GM19468 (cell line): ENCODE measurements around the gene CHRDL2.

ENCODE experiments used
- ATAC-seq: cut with Tn5 transposase; IDR thresholded peaks from one replicate; pipeline ENCODE4 v1.9.1; 2021; ENCODE audit warnings: mild to moderate bottlenecking, moderate library complexity, moderate number of reproducible peaks; ENCODE audit not compliant: unreplicated experiment; ENCODE audit errors: extremely low read depth

CHRDL2 gene

DNA sequence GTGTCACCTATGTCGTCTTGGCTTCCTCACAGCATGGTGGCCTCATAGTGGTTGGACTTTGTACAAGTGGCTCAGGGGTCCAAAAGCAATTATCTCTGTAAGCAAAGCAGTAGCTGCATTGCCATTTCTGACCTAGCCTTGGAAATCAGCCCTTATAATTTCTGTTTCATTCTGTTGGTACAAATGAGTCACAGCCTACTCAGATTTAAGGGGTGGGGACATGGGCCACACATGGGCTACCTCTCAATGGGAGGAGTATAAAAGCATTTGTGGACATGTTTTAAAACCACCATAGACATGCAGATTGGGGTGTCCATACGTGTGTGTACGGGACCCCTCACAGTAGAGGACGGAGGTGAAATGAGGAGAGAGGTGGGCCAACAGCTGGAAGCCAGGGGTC lies 41.6 kb downstream of the CHRDL2 start:
- ATAC-seq = no peak

DNA sequence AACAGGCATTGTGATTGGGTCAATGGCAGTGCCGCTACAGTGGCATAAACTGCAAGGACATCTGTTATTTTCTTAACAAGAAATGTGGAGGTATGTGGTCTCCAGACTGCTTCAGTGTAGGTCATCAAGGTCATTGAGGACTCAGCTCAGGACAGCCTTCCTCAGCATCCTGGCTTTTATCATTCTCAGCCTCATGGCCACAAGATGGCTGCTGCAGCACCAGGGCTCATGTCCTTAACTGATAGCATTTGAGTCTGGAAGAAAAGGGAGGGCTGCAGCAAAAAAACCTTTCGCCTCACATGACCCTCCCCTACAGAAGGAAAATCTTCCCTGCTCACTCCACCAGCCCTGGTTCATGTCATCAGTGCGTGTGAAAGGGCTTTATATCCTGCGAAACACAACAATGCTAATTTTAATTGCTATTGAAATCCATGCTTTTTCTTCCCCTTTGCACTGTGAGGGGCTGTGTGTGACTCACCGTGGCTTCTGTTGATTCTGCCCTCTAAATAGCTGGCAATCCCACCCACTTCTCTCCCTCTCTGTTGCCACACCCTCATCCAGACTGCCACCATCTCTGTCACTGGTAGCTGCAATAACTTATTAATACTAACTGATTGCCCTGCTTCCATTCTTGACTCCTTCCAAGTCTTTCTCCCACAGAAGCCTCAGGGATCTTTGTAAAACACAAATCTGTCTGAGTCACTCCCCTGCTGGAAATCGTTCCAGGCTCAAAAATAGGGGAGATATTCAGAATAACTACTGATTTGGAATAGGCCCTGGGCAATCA lies 43.8 kb downstream of the CHRDL2 start:
- no peak for ATAC-seq

DNA sequence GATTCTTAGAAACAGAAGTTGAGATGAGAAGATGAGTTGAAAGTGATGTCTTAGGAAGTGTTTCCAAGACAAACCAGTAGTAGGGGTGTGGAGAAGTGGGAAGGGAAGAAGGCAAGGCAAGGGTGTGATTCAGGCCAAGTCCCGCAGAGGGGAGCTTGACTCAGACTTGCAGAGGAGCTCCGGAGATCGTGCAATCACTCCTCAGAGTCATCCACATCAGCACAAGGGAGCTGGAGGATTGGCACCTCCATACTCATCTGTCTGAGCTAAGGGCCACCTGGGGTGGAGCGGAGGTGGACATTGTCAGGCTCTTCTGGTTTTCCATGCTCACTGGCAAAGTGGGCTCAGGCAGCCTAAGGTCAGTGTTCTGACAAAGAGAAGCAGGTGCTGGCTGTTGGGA lies 44.4 kb downstream of the CHRDL2 start:
- no peak for ATAC-seq

DNA sequence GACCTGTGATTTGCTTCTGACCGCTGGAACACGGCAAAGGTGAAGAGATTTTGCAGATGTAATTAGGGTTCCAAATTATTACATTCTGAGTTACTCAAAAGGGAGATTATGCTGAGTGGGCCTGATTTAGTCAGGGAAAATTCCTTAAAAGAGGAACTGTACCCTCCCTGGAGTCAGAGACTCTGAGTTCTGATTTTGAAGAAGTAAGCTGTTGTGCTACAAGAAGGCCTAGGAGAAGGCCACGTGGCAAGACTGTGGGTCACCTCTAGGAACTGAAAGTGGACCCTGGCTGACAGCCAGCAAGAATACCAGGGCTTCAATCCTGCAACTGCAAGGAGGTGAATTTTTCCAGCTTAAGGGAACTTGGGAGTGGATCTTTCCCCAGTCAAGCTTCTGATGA lies 45.3 kb downstream of the CHRDL2 start:
- no peak for ATAC-seq

DNA sequence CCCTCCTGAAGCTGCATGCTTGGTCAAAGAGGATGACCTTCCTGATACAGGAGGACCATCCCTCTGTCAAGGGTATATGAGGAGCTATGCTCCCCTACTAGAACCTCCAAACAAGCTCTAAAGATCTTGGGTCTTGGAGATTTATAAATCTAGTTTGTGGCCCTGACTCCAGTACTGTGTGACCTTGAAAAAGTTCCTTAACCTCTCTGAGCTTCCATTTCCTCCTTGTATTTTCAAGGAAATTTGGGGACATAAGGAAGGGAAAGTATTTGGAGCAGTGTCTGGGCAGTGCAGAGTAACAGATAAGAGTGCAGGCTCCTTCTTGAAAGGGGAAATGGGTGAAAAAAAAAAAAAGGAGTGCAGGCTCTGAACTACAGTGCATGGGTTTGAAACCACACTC lies 45.9 kb downstream of the CHRDL2 start:
- no peak for ATAC-seq

DNA sequence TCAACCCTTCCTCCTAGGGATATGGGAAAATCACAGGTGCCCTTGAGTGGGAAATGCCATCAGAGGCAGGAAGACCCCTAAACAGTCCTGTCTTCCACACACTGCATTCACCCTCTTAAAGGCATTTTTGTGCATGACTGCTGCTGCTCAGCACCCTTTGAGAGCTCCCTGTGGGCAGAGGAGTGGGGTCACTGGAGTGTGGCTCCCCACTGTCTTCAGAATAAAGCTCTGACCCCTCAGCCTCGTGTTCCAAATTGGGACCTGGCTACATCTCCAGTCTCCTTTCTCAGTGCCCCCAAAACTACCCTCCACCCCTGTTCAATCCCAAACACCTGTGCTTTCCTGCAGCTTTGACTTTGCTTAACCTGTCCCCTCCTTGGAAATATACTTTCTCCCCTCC lies 46.6 kb downstream of the CHRDL2 start:
- ATAC-seq = no peak

DNA sequence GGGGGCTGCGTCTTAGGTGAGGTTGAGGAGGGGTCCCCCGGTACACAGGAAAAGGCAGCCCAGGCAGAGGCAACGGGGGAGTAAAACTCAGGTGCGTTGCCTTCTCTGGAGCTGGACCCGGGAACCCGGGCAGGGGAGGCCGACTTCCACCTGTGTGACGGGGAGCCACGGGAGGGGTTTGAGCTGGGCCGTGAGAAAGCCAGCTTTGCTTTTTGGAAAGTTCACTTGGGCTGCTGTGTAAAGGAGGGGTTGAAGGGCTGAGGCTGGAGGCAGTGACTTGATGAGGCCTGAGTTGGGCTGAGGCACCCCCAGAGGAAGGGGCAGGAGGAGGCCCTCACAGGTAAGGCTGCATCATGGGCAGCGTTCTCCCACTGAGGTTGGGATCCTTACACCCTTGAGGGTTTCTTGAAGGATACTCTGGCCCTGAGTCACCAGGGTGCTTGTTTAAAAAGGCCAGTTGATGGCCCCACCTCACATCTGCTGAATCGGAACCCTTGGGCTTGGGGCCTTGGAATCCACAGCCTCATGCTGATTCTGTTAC lies 47.2 kb downstream of the CHRDL2 start:
- ATAC-seq = no peak

DNA sequence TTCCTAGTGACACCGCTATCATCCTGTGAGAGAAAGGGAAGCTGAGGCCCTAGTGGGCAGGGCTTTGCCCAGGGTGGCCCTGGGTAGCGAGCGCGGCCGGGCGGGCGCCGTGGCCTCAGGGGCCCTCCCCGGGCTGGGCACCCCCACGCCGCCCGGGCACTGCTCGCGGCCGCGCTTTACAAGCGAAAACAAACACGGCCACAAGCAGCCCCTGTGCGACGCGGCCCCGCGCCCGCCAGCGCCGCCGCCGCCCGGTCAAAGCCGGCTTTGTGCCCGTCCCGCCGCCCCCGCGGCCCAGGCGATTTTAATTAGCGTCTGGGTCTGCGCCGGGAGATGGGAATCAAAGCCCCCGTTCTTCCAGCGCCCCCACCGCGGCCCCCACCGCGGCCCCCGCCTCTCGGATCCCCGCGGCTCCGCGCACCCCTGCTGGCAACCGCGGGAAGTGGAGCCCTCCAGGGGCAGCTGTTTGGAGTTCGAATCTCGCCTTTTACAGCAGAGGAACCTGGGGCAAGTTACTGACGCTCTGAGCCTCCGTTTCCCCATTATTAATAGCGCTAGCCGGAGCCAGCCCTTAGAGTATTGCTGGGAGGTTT lies 47.9 kb downstream of the CHRDL2 start:
- no peak for ATAC-seq

DNA sequence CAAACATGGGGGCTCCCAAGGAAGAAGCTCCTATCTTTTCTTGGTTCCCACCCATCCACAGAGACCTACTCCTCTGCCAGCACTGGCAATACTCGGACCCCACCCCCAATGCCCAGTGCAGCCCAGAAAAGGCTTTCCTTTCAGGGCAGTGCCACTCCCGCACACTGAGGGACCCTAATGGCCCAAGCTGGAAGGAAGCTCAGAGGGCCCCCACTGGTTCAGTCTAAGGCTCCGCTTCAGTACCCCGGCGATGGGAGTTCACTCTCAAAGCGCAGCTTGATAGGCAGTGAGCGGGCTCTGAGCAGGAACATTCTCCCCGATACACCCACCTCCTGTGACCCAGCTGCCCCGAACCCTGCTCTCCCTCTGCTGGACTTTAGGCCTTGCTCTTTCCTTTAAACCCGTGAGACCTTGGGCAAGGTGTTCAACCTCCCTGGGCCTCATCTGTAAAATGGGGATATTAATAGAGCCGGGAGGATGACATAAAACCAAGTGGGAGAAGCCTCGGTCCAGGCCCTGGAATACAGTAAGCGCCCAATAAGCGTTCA lies 48.4 kb downstream of the CHRDL2 start:
- ATAC-seq = no peak

DNA sequence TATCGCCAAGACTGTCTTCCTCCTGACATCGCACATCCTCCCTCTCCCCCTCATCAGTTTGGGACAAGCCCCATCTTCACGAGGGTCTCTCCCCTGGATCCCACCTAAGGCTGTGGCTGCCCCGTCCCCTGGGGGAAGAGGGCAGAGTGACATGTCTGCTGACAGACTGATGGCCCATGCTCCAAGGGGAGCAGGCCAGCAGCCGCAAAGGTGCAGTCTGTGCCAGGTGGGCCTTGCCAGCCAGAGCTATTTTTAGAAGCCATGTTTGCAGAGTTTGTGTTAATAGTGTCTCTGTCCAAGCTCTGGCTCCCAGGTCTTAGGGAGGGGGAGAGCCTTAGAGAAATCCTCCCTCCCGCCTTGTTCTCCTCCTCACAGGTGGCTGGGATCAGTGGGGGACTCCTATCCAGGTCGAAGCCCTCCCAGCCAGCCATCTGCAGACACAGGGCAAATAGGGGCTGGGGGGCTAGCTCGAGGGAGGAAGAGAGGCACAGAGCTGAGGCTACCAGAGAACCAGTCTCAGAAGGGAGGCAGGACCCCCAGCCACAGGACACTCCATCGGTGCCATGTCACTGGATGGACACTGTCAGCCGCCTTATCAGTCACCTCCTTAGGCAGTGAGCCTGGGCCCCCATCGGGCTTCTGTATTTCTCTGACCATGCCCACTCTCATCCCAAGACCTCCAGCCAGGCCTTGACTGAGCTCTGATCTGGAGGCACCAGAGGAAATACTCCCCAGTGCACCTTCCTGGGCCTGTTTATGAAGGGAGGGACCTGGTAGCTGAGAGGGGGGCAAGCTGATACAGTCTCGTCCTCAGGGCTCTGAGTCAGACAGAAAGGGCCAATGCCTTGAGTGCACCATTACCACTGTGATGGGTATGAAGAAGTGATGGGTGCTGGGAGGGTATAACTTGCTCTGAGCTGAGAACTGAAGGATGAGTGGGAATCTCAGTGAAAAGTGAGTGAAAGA lies 49.3 kb downstream of the CHRDL2 start:
- ATAC-seq = no peak

DNA sequence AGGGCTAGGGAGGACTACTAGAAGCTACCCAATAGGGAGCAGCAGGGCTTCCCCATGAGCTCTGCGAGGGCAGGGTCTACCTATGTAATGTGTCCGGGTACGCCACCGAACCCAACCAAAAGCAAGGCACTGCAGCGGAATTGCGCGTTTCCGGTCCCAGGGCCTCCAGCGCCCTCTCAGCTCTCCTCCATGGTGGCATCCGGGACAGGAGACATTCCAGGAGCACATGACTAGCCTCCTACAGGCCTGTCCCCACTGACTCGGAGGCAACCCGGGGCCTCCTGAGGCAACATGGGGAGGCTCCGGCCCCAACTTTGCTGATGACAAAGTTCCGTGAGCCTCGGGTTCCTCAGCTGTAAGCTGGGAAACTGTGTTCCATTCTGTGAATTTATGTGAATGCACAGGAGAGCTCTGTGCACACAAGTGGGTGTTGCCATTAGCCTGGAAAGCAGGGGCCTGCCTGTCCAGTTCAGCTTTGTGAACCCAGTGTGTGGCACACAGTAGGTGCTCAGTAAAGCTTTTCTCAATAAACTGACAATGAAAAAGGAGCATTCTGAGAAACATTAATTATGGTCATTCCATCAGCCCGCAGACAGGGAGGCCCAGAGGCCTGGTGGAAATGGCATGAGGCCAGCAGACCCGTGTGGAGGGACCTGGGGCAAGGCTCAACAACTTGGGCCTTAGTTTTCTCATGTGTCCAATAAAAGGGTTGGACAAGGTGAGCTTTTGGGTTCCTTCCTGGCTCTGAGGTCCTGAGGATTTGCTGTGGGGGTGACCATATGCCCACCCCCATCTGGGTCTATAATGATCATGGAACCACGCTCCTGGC lies 50.3 kb downstream of the CHRDL2 start:
- no peak for ATAC-seq

DNA sequence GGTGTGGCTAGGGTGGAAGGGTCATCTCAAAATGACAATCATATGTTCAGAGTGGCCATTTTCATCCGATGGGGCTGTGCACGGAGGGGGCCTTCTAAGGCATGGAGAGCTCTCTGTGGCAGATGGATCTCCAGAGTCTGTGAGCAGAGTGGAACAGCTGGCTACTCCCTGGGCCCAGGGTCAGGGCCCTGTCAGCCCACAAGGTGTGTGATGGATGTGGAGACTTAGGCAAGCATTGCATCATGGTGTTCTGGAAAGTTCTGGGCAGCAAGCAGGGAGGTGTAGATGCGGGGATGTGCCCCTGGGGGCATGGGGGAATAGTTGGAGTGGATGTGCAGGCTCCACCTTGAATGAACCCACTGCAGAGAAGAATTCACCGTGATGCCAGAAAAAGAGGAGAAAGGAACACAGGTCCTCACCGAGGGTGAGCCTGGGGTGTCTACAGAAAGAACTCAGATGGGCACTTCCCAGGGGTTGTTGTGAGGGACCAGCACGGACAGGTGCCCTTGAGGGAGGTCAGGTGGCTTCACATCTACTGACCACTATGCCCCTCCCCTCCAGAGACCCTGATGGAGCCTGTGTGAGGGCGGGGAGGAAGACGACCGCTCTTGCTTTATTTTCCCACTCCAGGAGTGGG lies 51.1 kb downstream of the CHRDL2 start:
- ATAC-seq = no peak

DNA sequence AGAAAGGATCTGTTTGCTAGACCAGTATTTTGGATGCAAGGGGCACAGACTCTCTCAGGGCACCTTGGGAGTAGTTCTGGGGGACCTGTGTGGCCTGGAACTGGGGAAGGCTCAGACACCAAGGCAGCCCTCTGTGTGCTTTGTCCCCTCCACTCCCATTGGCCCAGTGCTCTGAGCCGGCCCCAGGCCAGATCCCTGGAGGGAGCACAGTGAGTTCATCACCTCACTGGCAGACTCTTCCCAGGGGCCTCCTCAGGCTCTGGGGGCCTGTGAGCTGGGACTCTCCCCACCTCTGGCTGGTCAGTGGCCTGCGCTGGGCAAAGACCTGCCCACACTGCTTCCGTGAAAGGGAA lies 51.7 kb downstream of the CHRDL2 start:
- no peak for ATAC-seq

DNA sequence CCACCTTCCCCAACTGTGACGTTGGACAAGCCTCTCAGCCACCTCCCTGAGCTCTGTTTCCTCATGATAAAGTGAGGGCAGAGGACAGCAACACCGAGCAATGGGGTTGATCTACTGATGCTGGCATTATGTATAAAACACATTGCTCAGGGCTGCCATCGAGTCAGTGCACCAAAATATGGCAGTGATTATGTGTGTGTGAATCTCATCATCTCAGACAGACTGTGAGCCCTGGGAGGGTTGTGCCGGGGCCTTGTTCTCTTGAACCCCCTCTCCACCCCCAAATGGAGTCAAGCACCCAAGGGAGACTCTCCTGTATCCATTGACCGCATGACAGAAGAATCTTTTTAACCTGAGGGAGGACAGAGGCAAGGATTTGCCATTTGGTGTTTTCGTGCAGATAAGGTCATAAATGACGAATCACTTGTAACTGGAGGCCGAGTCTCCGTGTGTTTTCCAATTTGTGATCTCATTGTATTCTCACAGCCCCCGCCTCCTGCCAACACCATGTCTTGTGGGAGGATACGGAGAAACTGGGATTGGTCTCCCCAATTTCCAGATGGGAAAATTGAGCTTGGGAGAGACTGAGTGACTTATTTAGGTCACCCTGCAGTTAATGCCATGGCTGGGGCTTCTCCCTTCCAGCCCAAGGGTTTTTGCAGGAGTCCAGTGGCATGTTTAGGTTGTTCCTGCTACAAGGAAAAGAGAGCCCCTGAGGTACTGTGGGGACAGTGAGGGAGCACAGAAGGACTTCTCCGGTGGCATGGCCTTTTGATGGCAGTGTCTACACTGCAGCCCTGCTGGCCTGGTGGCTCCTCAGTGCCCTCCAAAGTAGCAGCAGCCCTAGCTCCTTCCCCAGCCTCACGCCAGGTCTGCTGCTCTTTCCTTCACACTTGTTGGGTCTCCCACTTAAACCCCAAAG lies 52.4 kb downstream of the CHRDL2 start:
- no peak for ATAC-seq

DNA sequence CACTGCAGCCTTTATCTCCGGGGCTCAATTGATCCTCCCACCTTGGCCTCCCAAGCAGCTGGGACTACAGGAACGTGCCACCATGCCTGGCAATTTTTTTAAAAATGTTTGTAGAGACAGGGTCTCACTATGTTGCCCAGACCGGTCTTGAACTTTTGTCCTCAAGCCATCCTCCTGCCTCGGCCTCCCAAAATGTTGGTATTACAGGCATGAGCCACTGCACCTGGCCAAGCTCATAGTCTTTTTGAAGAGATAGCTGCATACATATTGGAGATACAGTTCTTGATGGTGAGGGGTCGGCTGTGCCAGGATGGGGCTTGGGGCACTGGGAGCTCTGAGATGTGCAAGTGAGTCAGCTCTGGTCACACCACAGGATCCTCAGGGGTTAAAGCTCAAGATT lies 53.2 kb downstream of the CHRDL2 start:
- no peak for ATAC-seq

DNA sequence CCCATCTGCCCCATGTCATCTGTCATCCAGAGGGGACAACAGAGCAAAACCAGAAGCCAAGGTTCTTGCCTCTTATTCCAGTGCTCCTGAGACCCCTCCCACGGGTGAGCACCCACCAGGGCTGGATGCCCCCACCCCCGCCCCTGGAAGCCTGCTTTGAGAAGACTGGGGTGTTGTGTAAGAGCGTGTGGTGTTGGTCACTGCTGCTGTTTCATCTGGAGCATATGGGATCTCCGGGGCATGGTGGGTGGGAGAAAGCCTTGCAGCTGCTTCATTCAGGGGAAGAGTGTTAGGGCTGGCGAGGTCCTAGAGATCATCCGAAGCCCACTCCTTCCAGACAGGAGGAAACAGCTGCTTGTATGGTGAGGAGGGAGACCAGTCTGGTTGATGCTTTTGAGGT lies 54.1 kb downstream of the CHRDL2 start:
- ATAC-seq = no peak

DNA sequence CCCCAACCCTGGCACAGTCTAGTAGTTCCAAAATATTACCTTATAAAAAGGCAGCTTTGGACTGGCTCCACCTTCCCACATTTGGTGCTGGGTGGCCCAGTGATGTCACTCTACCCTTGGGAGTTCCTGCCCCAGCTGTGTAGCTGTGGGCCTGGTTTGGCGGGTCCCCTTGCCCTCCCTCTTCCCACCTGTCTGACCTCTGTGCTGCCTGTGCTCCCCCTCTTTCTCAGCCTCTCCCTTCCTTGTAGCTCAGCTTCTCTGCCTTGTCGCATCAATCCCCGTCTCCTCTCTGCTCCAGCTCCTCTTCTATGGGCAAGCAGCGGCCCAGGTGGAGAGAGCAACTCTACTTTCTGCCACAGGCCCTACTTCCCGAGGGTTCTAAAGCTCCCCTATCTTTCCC lies 54.6 kb downstream of the CHRDL2 start:
- ATAC-seq = no peak

DNA sequence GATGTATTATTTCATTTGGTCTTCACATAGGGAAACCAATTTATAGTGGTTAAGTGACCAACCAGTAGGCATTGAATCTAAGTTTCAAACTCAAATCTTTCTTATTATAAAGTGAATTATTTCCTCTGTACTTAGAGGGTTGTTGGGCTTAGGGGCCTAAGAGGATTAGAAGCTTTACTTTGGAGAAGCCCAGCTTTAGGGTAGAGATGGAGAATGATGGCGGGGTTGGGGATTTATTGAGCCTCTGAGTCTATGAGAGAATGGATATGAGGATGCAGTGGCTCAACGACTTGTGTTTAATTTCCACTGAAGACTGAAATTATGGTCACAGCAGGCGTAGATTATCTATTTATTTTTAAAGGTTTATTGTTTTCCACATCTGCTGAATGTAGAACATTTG lies 55.5 kb downstream of the CHRDL2 start:
- ATAC-seq = no peak
